ENCODE data around the gene OR10C1.
"Not testable (repeated sequence)": the region's sequence is repeated elsewhere in the genome, so short reads cannot be mapped to it uniquely, and the experiment has no call there.

OR10C1 gene, protein sequence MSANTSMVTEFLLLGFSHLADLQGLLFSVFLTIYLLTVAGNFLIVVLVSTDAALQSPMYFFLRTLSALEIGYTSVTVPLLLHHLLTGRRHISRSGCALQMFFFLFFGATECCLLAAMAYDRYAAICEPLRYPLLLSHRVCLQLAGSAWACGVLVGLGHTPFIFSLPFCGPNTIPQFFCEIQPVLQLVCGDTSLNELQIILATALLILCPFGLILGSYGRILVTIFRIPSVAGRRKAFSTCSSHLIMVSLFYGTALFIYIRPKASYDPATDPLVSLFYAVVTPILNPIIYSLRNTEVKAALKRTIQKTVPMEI

DNA sequence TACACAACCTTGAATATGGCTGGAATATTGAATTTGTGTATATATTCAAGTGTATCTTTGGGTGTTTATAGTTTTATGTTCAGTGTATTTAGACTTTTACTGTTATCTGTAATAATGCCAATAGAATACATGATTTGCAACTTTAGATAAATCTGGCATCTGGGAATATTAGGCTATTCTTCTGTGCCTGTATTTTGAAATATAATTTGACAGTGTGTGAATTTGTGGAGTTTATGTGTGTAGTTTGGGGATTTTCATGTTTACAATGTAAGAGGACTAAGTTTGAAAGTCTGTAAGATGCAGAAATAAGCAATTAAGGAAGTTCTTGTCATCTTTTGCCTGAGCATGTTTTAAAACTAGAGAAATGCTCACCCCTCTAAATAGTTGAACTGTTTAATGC lies at the start of gene OR10C1:
Gene OR10C1 (plus strand): TSS at position 301 of the 400 bp plus-strand sequence. CDS start 710 bp downstream, outside the sequence.
- no peak for DNase-seq (ENCODE audit: low read depth in 2 of 2)

DNA sequence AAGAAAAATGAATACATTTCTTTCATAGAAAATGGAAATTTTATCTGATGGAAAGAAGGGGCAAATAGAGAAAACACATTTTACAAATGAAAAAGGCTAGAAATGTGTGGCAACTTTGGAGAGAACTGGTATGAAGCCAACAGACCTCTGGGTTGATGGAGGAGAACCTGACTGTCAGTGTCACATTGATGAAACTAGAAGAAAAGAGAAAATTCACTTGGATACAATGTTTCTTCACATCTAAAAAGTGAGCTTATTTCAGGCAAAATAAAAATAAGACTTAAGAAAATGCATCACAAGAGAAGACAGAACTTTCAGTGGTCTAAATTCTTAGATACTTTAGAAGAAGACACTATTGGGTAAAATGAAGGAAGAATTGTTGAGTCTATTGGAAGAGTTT lies 43.8 kb upstream of the OR10C1 start, which contains the start of gene OR12D2:
Gene OR12D2 (plus strand): TSS at position 301 of the 400 bp plus-strand sequence. CDS start 1,069 bp downstream, outside the sequence.
- no peak for DNase-seq (ENCODE audit: low read depth in 2 of 2)

DNA sequence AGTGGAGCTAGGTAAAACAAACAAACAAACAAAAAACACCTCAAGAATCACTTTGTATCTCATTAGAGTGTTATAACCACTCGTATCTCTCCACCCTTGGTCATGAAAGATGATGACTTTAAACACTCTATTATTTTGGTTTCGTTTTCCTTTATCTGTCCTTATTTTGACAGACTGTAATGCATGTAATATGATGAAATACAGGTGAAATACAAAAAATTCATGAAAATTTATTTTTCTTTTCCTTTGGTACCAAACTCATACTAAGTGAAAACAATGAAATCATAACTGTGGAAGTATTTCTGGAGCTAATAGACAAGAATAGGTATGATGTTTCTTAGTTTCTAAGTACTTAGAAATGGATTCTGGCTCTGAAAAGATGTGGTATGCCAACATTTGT lies 39.6 kb upstream of the OR10C1 start:
- no peak for DNase-seq (ENCODE audit: low read depth in 2 of 2)

DNA sequence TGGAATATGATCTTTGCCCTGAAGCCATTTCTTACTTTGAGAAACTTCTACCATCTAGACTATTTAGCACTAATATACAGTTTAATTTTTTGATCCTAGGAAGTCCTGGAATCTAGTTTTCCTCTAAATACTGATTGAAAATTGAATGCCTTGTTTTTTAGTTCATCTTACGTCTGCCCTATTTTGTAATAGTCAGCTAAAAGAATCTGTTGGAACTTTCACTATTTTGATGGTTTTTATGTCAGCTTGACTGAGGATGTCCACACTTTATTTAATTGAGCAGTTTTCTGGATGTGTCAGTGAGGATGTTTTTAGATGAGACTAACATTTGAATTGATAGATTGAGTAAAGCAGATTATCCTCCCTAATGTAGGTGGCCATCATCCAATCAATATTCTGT lies 35.3 kb upstream of the OR10C1 start:
- DNase-seq (ENCODE audit: low read depth in 2 of 2), result no peak

DNA sequence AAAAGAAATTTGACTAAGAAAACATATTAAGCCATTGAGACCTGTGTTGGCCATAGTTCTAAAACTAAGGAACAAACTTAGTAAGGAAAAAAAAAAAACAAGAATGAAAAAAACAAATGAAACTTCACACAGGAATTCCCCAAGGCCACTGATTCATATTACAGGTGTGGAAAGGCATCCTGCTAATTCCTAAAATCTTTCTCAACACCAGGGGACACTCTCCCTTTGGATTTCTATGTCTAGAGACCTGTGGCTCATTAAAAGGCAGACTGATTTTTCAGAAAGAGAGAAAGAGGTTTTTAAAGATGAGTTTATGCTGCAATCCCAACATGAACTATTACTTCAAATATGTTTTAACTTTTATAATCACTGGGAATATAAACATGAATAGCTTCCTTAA lies 24.5 kb upstream of the OR10C1 start, which contains the start of gene OR12D1:
Gene OR12D1 (plus strand): TSS at position 341 of the 400 bp plus-strand sequence.
- DNase-seq (ENCODE audit: low read depth in 2 of 2), result no peak

DNA sequence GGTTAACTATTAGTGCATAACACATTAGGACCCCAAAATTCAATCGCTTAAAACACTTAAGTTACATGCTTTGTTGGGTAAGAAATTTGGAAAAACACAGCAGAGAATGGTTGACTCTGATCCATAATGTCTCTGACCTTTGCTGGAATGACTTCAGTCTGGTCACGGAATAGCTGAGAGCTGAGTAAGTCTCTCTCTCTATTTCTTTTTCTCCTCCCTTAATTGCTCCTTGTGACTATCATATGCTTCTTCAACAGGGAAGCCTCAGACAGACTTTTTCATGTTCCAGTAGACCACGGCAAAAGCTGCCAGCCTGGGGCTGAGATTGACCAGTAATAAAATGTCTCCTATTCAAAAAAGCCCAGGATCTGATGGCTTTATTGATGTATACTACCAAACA lies 19.6 kb upstream of the OR10C1 start:
- DNase-seq (ENCODE audit: low read depth in 2 of 2), result no peak

DNA sequence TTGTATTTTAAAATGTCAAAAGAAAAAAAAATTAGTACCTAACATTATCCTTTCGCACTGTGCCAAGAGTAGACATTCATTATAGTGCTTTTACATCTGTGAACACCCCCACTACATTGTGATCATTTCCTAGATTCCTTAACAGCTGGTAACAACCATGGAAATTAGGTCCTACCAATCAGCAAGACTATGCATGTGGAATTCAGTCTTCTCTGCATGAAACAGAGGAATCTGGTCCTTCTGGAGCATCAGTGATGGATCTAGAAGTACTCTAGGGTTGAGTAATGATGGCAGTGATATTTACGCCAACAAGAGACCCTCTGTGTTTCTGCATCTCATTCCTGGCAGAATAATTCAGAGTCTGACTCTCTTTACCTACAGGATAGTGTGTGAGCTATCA lies 14.9 kb upstream of the OR10C1 start:
- DNase-seq (ENCODE audit: low read depth in 2 of 2), result no peak

DNA sequence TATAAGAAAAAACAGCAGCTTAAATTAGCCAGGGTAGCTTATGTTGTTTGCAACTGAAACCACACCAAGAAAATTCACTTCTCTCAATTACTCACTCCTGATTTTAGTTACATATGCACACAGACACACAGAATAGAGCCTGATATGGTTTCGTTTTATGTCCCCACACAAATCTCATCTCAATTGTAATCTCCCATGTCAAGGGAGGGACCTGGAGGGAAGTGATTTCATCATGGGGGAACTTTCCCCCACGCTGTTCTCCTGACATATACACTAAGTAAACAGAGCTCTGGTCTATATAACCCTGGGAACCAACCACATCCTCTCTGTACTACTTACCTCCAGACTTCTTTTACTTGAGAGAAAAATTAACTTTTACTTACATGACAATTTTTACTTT lies 14.5 kb upstream of the OR10C1 start:
- DNase-seq (ENCODE audit: low read depth in 2 of 2), result no peak

DNA sequence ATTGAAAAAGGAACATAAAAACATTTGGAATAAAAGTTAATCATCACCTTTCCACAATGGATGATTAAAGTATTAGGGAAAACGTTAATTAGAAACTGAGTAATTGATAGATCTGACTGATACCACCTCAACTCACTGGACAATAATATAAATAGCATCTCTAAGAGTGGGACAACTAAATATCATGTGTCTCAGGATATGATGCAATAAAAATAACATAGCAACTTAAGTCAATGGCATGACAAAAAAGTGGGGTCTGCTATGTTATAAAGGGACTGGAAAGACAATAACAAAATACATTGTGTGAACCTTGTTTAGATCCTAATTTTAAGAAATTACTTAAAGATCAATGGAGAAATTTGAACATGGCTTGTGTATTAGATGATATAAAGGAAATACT lies 14.0 kb upstream of the OR10C1 start:
- DNase-seq (ENCODE audit: low read depth in 2 of 2), result no peak

DNA sequence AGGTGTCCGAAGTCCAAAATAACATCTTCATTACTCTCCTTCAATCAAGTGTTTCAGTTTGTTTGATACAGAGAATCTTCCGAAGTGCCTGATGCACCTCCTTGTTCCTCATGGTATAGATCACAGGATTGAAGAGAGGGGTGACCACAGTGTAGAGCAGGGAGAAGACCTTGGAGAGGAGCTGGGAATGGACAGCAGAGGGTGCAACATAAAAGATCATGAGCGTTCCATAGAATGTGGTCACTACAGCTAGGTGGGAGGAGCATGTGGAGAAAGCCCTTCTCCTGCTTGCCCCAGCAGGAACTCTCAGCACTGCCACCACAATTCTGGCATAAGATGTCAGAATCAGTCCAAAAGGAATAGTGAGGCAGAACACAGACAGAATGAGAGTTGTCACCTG lies 12.5 kb upstream of the OR10C1 start:
- no peak for DNase-seq (ENCODE audit: low read depth in 2 of 2)

DNA sequence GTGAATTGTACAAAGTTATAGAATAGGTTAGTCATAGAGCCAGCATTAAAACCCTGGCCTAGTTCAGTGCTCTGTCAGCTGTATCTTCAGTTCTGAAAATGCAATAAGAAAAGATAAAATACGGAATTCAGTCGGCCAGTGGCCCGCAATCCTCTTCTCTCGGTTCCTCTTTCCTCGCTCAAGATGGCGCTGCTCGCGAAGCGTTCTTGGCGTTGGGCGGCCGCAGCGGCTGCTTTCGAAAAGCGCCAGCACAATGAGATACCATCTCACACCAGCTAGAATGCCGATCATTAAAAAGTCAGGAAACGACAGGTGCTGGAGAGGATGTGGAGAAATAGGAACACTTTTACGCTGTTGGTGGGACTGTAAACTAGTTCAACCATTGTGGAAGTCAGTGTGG lies 2.4 kb upstream of the OR10C1 start:
- not testable (repeated sequence) for DNase-seq (ENCODE audit: low read depth in 2 of 2)

DNA sequence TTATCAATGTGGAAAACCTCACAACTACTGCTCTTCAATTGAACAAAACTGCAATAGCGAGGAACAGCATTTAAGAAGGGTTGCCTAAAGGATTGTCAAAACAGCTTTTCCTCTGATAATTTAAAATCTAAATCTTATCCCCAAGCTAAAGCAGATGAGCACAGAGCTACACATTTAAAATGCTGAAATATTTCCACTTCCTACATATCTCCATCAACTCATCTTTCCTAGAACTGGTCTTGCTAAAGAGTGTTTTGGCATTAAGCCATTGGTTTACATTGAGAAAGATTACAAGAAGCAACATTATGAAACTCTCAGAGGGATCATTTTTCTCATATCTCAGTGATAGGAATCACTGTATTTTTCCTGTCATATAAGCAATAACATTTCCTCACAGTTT lies 3.6 kb downstream of the OR10C1 start:
- no peak for DNase-seq (ENCODE audit: low read depth in 2 of 2)

DNA sequence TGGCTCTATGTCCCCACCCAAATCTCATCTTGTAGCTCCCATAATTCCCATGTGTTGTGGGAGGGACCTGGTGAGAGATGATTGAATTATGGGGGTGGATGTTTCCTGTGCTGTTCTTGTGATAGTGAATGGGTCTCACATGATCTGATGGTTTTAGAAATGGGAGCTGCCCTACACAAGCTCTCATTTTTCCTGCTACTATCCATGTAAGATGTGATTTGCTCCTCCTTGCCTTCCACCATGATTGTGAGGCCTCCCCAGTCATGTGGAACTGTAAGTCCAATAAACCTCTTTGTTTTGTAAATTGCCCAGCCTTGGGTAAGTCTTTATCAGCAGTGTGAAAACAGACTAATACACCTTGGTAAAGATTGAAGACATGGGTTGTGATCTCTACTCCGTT lies 4.9 kb downstream of the OR10C1 start:
- not testable (repeated sequence) for DNase-seq (ENCODE audit: low read depth in 2 of 2)

DNA sequence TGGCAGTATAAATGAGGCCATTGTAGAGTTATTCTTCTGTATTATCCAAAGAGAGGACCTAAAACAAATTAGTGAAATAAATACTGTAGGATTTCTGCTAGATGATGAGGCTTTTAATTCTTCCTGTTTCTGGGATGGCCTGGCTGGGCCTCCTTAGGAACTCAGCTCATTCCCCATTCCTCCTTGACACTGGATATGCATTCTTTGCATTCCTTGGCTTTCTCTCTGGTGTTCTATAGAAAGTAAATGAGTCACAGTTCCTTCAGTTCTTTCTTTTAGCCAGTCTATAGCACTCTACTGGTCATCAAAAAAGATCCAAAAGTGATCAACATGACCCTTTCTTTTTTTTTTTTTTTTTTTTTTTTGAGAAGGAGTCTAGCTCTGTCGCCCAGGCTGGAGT lies 8.6 kb downstream of the OR10C1 start:
- DNase-seq (ENCODE audit: low read depth in 2 of 2), result no peak

DNA sequence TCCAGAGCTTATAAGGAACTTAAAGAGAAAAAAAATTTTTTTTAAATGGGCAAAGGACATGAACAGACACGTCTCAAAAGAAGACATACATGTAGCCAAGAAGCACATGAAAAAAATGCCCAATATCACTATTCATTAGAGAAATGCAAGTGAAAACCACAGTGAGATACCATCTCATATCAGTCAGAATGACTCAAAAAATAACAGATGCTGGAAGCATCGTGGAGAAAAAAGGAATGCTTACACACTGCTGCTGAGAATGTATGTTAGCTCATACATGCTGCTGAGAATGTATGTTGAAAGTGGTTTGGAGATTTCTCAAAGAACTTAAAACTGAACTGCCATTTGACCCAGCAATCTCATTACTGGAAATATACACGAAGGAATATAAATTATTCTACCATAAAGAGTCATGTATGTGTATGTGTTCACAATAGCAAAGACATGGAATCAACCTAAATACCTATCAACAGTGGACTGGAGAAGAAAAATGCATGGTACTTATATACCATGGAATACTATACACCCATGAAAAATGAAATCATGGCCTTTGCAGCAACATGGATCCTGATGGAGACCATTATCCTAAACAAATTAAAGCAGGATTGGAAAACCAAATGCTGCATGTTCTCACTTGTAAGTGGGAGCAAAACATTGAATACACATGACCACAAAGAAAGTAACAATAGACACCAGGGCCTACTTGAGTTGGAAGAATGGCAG lies 12.5 kb downstream of the OR10C1 start:
- no peak for DNase-seq (ENCODE audit: low read depth in 2 of 2)

DNA sequence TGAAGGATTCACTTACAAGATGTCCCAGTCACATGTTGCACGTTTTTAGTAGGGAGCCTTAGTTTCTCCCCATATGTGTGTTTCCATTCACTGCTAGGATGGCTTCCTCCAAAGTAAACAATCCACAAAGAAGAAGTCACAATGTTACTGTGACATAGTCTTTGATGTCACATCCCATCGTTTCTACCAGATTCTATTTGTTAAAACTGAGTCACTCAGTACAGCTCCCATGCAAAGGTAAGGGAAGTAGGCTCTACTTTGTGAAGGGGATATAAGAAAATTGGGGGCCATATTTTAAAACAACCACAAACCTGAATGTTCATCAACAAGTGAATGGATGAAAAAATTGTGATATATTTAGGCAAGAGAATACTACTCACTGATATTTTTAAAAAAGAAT lies 17.9 kb downstream of the OR10C1 start, which contains the start of the genes OR11A1 and OR2H1:
Gene OR11A1 (minus strand): TSS at position 101 of the 400 bp plus-strand sequence. CDS start 29,430 bp downstream, outside the sequence.
Gene OR2H1 (plus strand): TSS at position 185 of the 400 bp plus-strand sequence. CDS start 4,615 bp downstream, outside the sequence.
- no peak for DNase-seq (ENCODE audit: low read depth in 2 of 2)

DNA sequence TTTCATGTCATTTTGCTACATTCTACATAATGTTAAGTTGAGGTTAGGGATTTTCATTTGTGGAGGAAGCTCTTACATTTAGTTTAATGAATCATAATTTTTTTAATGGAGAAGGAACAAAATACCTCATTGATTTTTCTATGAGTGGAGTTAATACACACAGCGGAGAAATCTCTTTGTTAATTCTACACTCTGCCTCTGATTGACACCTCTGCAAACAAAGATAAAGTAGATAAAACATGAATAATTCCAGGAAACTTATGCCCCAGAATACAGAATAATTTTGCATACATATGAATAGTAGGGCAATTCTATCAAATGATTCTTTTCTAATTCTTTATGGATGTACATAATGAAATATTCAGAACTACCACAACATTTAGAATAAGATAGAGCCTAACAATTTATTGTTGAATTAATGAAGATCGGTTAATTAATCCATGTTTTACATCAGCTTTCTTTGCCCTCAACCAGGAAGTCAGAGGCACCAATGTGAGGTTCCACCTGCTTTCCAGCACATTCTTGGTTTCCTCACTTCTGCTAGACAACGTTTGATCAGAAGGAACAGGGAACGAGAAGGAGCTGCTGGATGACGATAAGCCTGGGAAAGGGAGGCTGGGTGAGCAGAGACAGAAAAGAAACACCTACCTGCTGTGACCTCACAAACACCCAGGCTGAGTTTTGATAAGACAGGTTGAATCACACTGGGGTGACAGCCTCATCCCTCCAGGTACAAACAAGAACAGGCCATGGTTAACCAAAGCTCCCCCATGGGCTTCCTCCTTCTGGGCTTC lies 22.1 kb downstream of the OR10C1 start:
- no peak for DNase-seq (ENCODE audit: low read depth in 2 of 2)

DNA sequence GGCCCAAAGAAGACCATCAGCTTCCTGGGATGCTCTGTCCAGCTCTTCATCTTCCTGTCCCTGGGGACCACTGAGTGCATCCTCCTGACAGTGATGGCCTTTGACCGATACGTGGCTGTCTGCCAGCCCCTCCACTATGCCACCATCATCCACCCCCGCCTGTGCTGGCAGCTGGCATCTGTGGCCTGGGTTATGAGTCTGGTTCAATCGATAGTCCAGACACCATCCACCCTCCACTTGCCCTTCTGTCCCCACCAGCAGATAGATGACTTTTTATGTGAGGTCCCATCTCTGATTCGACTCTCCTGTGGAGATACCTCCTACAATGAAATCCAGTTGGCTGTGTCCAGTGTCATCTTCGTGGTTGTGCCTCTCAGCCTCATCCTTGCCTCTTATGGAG lies 22.9 kb downstream of the OR10C1 start:
- DNase-seq (ENCODE audit: low read depth in 2 of 2), result no peak

DNA sequence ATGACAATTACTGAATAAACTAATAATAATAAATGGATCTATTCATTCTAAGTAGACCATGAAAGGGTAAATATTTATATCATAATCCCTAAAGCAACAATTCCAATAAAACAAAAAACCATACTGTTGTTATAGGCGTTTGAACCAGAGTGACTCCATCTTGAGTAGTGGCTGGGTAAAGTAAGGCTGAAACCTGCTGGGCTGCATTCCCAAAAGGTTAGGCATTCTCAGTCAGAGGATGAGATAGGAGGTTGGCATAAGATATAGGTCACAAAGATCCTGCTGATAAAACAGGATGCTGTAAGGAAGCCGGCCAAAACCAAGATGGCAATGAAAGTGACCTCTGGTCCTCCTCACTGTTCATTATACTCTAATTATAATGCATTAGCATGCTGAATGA lies 26.2 kb downstream of the OR10C1 start:
- DNase-seq (ENCODE audit: low read depth in 2 of 2), result no peak

DNA sequence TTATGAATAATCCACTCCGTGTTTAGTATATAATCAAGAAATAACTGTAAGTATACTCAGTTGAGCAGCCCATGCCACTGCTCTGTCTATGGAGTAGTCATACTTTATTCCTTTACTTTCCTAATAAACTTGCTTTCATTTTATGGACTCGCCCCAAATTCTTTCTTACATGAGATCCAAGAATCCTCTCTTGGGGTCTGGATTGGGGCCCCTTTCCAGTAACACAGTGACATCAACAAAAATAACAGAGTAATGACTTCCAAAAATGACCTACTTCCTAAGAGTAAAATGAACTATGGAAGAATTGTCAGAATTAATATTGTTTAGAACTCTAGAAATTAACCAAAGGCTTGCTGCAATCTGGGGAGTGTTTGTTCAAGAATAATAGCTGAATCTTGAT lies 26.7 kb downstream of the OR10C1 start:
- DNase-seq (ENCODE audit: low read depth in 2 of 2), result no peak

DNA sequence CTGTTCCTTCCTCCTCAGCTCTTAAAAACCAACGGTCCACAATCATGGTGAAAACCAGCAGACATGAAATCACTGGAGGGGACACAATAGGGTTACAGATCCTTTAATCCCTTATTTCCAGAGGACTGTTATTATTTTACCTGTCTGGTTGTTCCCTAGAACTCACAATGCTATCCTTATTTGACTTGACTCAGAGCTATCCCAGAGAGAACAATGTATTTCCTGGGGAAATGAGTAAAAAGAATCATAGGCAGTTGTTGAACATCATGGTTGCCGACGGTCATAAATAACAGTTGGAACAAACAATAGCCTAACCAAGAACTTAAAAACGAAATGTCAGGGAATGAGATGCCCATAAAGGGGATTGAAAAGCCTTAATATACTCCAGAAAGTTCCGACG lies 27.1 kb downstream of the OR10C1 start:
- no peak for DNase-seq (ENCODE audit: low read depth in 2 of 2)

DNA sequence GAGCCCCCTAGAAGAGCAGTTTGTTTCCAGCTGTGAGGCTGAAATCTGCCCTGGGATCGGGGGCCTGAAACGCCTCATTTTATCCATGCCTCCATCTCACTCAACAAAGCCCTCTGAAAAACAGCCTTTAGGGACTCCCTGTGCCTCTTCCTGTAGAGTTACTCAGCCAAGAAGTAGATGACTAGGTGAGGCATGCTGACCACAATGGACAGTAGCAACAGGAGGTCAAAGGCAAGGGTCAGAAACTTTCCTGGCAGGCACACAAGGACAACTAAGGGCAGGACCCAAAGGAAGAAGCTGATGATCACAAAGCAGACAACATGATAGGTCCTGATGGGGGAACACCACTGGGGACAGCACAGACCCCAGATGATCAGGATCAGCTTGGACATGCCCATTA lies 35.9 kb downstream of the OR10C1 start:
- DNase-seq (ENCODE audit: low read depth in 2 of 2), result no peak

Measured in stimulated activated CD8-positive, alpha-beta memory T cell treated with anti-CD3 and anti-CD28 coated beads, Interleukin-15, amount 100 ng/mL, for 4 hours (primary cell).